HEK293 (cell line): ENCODE data around the gene GLCE.

Experiments
- CTCF ChIA-PET: fragments of 350-600 bp; formaldehyde crosslinking; extraction: SDS; loops from one replicate; lab custom pipeline; 2021; ENCODE audit warnings: antibody characterized with exemption; lab: Yijun Ruan, JAX
- POLR2A ChIA-PET: fragments of 300-600 bp; formaldehyde crosslinking; extraction: SDS; loops from one replicate; lab custom pipeline; 2020; ENCODE audit warnings: antibody characterized with exemption, inconsistent platforms; lab: Yijun Ruan, JAX
- H3K27ac ChIP-seq: fragments of 200-500 bp; sonication (Bioruptor generic); 2 replicates; pipeline ENCODE4 v1.5.1; 2014; ENCODE audit warnings: low read depth, low read length, control low read depth, inconsistent platforms; ENCODE audit errors: extremely low read depth
- H3K36me3 ChIP-seq, 2 experiments: fragments of 200-500 bp in 1 of 2; sonication (Bioruptor generic) in 1 of 2; 1 replicate in 1 of 2; 2 replicates in 1 of 2; pipeline ENCODE4 v1.5.1; 2014 to 2017; ENCODE audit warnings: inconsistent platforms in 2 of 2, low read length in 2 of 2; ENCODE audit not compliant: control insufficient read depth in 2 of 2, insufficient read depth in 1 of 2
- H3K4me1 ChIP-seq: fragments of 200-500 bp; sonication (Bioruptor generic); 2 replicates; pipeline ENCODE4 v1.5.1; 2014; ENCODE audit warnings: mild to moderate bottlenecking, low read length, inconsistent platforms; ENCODE audit not compliant: control insufficient read depth, insufficient read depth
- H3K4me3 ChIP-seq: 2 replicates; pipeline ENCODE4 v1.5.1; 2011; ENCODE audit warnings: low read depth, mild to moderate bottlenecking, control low read depth, low read length, moderate library complexity
- H3K9me3 ChIP-seq: fragments of 200-500 bp; sonication (Bioruptor generic); 2 replicates; pipeline ENCODE4 v1.5.1; 2014; ENCODE audit warnings: low read depth, low read length, inconsistent platforms; ENCODE audit not compliant: control insufficient read depth, insufficient read depth
- HOXC10 ChIP-seq: sonication (generic); formaldehyde crosslinking; IDR thresholded peaks from 2 replicates; pipeline ENCODE4 v1.8.1; 2023; ENCODE audit warnings: mild to moderate bottlenecking, missing genetic modification reagents
- KLF7 ChIP-seq: fragments of 450-650 bp; formaldehyde crosslinking; IDR thresholded peaks from 2 replicates; pipeline ENCODE4 v1.5.1; 2016; ENCODE audit warnings: missing biosample characterization, missing genetic modification characterization, borderline replicate concordance
- MYNN ChIP-seq: fragments of 450-650 bp; formaldehyde crosslinking; IDR thresholded peaks from 2 replicates; pipeline ENCODE4 v1.5.1; 2016; ENCODE audit warnings: missing biosample characterization, missing genetic modification characterization, borderline replicate concordance
- PBX3 ChIP-seq: sonication (generic); formaldehyde crosslinking; IDR thresholded peaks from 2 replicates; pipeline ENCODE4 v1.8.1; 2022; ENCODE audit warnings: mild to moderate bottlenecking, moderate library complexity, missing genetic modification reagents
- PRDM10 ChIP-seq: fragments of 450-650 bp; formaldehyde crosslinking; IDR thresholded peaks from 2 replicates; pipeline ENCODE4 v1.5.1; 2016; ENCODE audit warnings: missing biosample characterization, missing genetic modification characterization
- SETDB1 ChIP-seq: IDR thresholded peaks from one replicate; pipeline ENCODE4 v1.6.1; 2017; ENCODE audit warnings: mild to moderate bottlenecking, low read length, moderate library complexity, mixed read lengths; ENCODE audit not compliant: insufficient read length
- SP7 ChIP-seq: fragments of 450-650 bp; formaldehyde crosslinking; IDR thresholded peaks from 2 replicates; pipeline ENCODE4 v1.5.1; 2016; ENCODE audit warnings: missing biosample characterization, missing genetic modification characterization
- ZBTB48 ChIP-seq: fragments of 450-650 bp; formaldehyde crosslinking; IDR thresholded peaks from 2 replicates; pipeline ENCODE4 v1.5.1; 2016; ENCODE audit warnings: missing biosample characterization, missing genetic modification characterization
- ZFP41 ChIP-seq: fragments of 450-650 bp; formaldehyde crosslinking; IDR thresholded peaks from 2 replicates; pipeline ENCODE4 v1.5.1; 2016; ENCODE audit warnings: missing biosample characterization, missing genetic modification characterization, borderline replicate concordance
- ZNF18 ChIP-seq: fragments of 450-650 bp; formaldehyde crosslinking; IDR thresholded peaks from 2 replicates; pipeline ENCODE4 v1.5.1; 2016; ENCODE audit warnings: missing biosample characterization, missing genetic modification characterization
- ZNF350 ChIP-seq: fragments of 450-650 bp; formaldehyde crosslinking; IDR thresholded peaks from 2 replicates; pipeline ENCODE4 v1.5.0; 2017; ENCODE audit warnings: missing biosample characterization, mild to moderate bottlenecking, missing genetic modification characterization
- ZNF48 ChIP-seq: fragments of 450-650 bp; formaldehyde crosslinking; IDR thresholded peaks from 2 replicates; pipeline ENCODE4 v1.5.1; 2016; ENCODE audit warnings: missing biosample characterization, missing genetic modification characterization
- ZNF560 ChIP-seq: fragments of 450-650 bp; formaldehyde crosslinking; IDR thresholded peaks from 2 replicates; pipeline ENCODE4 v1.5.1; 2017; ENCODE audit warnings: missing biosample characterization, missing genetic modification characterization, borderline replicate concordance
- ZNF626 ChIP-seq: fragments of 450-650 bp; sonication (Bioruptor Pico); formaldehyde crosslinking; IDR thresholded peaks from 2 replicates; pipeline ENCODE4 v1.5.1; 2018; ENCODE audit warnings: missing biosample characterization, missing genetic modification characterization, inconsistent platforms
- ZXDB ChIP-seq: fragments of 450-650 bp; formaldehyde crosslinking; IDR thresholded peaks from 2 replicates; pipeline ENCODE4 v1.5.1; 2016; ENCODE audit warnings: missing biosample characterization, missing genetic modification characterization
- TF ChIP-seq, protein P1 (sequence below): fragments of 450-650 bp; formaldehyde crosslinking; IDR thresholded peaks from 2 replicates; pipeline ENCODE4 v1.5.1; 2017; ENCODE audit warnings: missing biosample characterization, missing genetic modification characterization

The GLCE gene

DNA sequence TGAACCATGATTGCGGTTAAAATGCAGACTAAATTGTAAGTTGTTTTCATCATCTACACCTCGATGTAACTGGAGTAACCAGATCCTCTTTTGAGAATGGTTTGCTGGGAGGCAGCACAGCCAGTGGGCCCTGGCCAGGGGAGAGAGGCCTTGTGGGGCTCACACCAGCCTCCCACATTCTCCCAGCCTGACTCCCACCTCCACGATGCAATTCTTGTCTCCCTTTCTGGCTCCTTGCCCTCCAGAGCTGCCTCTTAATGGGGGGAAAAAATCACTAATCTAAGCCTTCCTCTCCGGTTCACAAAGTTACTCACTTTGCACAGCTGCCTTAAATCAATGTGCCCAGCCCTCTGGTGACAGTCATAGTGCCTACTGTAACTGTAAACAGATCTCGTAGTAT is 120.3 kb downstream of the GLCE start (continued):
- peak; percentile 80 for TF ChIP-seq PRDM10 (tag by site-specific recombination)
- TF ChIP-seq MYNN (tag by site-specific recombination), result no peak

GRCh38 chr15:69282104-69282743 is 121.8 kb downstream of the GLCE start:
- CTCF ChIA-PET, result interaction anchor here (0.9 to 4.8 kb wide), 3 partner anchors 8 to 223 kb away, joined by 4 to 19 read pairs (median 12); no protein-coding TSS in a partner anchor
- Histone ChIP-seq H3K9me3 (no peaks in the 10 kb centered on the region), H3K4me1 (no peaks in the 10 kb centered on the region), H3K4me3 (no peak overlapping the region), H3K27ac (no peak overlapping the region), H3K36me3 (no peaks in the 10 kb centered on the region)
- POLR2A ChIA-PET, result no interaction called here
- TF ChIP-seq ZNF626 (tag by site-specific recombination), result no peak
- no peak for TF ChIP-seq ZNF48 (tag by site-specific recombination)
- no peak for TF ChIP-seq PBX3 (CRISPR knock-in tag)

- Histone ChIP-seq H3K27ac (no peak overlapping the region), H3K36me3 (no peaks in the 10 kb centered on the region), H3K9me3 (no peaks in the 10 kb centered on the region)
- CTCF ChIA-PET, result interaction anchor here (0.7 to 0.9 kb wide), 2 partner anchors 9 to 1024 kb away, joined by 3 to 4 read pairs; no protein-coding TSS in a partner anchor
- TF ChIP-seq ZXDB, result no peak
- TF ChIP-seq ZNF350, result no peak
- TF ChIP-seq MYNN (tag by site-specific recombination), result no peak
- no peak for TF ChIP-seq ZBTB48 (tag by site-specific recombination)
- no peak for TF ChIP-seq ZNF18 (tag by site-specific recombination)
- no peak for TF ChIP-seq HOXC10 (CRISPR knock-in tag)
- TF ChIP-seq, all 188 proteins: peak for 0
- no peak overlapping the region for H3K4me3 ChIP-seq
- POLR2A ChIA-PET, result no interaction called here
- H3K4me1 ChIP-seq, result peaks cover 10% of the 10 kb centered on the region
These were observed 125.4 kb downstream of the GLCE start for GRCh38 chr15:69285834-69286233.

DNA sequence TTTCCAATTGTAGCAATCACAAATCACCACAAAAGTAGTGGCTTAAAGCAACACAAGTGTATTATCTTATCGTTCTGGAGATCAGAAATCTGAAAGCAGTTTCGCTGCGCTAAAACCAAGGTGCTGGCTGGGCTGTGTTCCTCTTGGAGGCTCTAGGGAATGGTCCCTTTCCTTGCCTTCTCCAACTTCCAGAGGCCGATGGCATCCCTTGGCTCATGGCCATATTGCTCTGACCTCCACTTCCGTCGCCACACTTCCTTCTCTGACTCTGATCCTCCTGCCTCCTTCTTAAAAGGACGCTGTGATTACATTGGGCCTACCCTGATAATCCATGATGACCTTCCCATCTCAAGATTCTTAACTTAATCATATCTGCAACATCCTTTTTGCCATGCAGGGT is 127.6 kb downstream of the GLCE start:
- Histone ChIP-seq H3K4me3 (no peak overlapping the region), H3K4me1 (peaks cover 10% of the 10 kb centered on the region), H3K27ac (no peak overlapping the region), H3K9me3 (no peaks in the 10 kb centered on the region), H3K36me3 (no peaks in the 10 kb centered on the region)
- POLR2A ChIA-PET, result no interaction called here
- TF ChIP-seq SETDB1 (no peak), ZNF560 (no peak), KLF7 (tag by site-specific recombination) (no peak), ZFP41 (tag by site-specific recombination) (no peak), SP7 (no peak)
- TF ChIP-seq, protein P1, sequence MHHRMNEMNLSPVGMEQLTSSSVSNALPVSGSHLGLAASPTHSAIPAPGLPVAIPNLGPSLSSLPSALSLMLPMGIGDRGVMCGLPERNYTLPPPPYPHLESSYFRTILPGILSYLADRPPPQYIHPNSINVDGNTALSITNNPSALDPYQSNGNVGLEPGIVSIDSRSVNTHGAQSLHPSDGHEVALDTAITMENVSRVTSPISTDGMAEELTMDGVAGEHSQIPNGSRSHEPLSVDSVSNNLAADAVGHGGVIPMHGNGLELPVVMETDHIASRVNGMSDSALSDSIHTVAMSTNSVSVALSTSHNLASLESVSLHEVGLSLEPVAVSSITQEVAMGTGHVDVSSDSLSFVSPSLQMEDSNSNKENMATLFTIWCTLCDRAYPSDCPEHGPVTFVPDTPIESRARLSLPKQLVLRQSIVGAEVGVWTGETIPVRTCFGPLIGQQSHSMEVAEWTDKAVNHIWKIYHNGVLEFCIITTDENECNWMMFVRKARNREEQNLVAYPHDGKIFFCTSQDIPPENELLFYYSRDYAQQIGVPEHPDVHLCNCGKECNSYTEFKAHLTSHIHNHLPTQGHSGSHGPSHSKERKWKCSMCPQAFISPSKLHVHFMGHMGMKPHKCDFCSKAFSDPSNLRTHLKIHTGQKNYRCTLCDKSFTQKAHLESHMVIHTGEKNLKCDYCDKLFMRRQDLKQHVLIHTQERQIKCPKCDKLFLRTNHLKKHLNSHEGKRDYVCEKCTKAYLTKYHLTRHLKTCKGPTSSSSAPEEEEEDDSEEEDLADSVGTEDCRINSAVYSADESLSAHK (tag by site-specific recombination), result no peak
- CTCF ChIA-PET, result no interaction called here
